GM18499 (cell line): ENCODE measurements around the gene RIMBP2.

Experiments
- ATAC-seq: cut with Tn5 transposase; IDR thresholded peaks from one replicate; pipeline ENCODE4 v1.9.1; 2021; ENCODE audit warnings: moderate number of reproducible peaks; ENCODE audit not compliant: insufficient read depth, unreplicated experiment

Gene RIMBP2

GRCh38 chr12:130687796-130688778 lies 28.0 kb downstream of the RIMBP2 start:
- ATAC-seq, result no peak

- ATAC-seq, result no peak
Measured at GRCh38 chr12:130687190-130687589, 28.9 kb downstream of the RIMBP2 start.

- ATAC-seq, result no peak
Measured at GRCh38 chr12:130686511-130686991, 29.5 kb downstream of the RIMBP2 start.

- ATAC-seq, result no peak
Measured at GRCh38 chr12:130685850-130686249, 30.2 kb downstream of the RIMBP2 start.

- no peak for ATAC-seq
Measured at GRCh38 chr12:130685250-130685787, 30.8 kb downstream of the RIMBP2 start.

- ATAC-seq, result no peak
Measured at GRCh38 chr12:130683811-130684210, 32.3 kb downstream of the RIMBP2 start.

- no peak for ATAC-seq
Measured at GRCh38 chr12:130683080-130683479, 33.0 kb downstream of the RIMBP2 start.

- no peak for ATAC-seq
Measured at GRCh38 chr12:130680451-130680990, 35.6 kb downstream of the RIMBP2 start.

- ATAC-seq, result no peak
Measured at GRCh38 chr12:130677957-130678558, 38.0 kb downstream of the RIMBP2 start.

GRCh38 chr12:130675791-130676190 lies 40.3 kb downstream of the RIMBP2 start:
- no peak for ATAC-seq

GRCh38 chr12:130675121-130675520 lies 41.0 kb downstream of the RIMBP2 start:
- ATAC-seq, result no peak

- no peak for ATAC-seq
Measured at GRCh38 chr12:130674676-130675075, 41.4 kb downstream of the RIMBP2 start.

- ATAC-seq, result no peak
Measured at GRCh38 chr12:130673036-130673705, 42.9 kb downstream of the RIMBP2 start.

- ATAC-seq, result no peak
Measured at GRCh38 chr12:130672089-130672820, 43.8 kb downstream of the RIMBP2 start.

- ATAC-seq, result no peak
Measured at GRCh38 chr12:130671556-130671955, 44.5 kb downstream of the RIMBP2 start.

GRCh38 chr12:130669797-130670196 lies 46.3 kb downstream of the RIMBP2 start:
- ATAC-seq, result no peak

- no peak for ATAC-seq
Measured at GRCh38 chr12:130669205-130669557, 46.9 kb downstream of the RIMBP2 start.

- ATAC-seq, result no peak
Measured at GRCh38 chr12:130668286-130669204, 47.6 kb downstream of the RIMBP2 start.
